Stomach smooth muscle (tissue), 2 donors: Measurements from ENCODE around the gene DNAH3.
A peak's percentile ranks its signal among the peaks of the same experiment; 100 is the strongest.
"Not testable (repeated sequence)": the region's sequence is repeated elsewhere in the genome, so short reads cannot be mapped to it uniquely, and the experiment has no call there.

Source experiments
- H3K27ac ChIP-seq: one replicate; pipeline ENCODE4 v1.7.0; 2013; ENCODE audit warnings: mild to moderate bottlenecking, low read length, inconsistent platforms
- H3K27me3 ChIP-seq, 2 donors: one replicate each; pipeline ENCODE4 v1.7.0; 2013; ENCODE audit warnings: low read length in 2 of 2; ENCODE audit not compliant: insufficient read depth in 2 of 2, control insufficient read depth in 1 of 2
- H3K36me3 ChIP-seq, 2 donors: one replicate each; pipeline ENCODE4 v1.7.0; 2013; ENCODE audit warnings: low read length in 2 of 2; ENCODE audit not compliant: control insufficient read depth in 2 of 2, insufficient read depth in 2 of 2
- H3K4me1 ChIP-seq: one replicate; pipeline ENCODE4 v1.7.0; 2013; ENCODE audit warnings: low read length; ENCODE audit not compliant: control insufficient read depth, insufficient read depth
- H3K4me3 ChIP-seq, 2 donors: one replicate each; pipeline ENCODE4 v1.7.0; 2013; ENCODE audit warnings: low read length in 2 of 2
- H3K9ac ChIP-seq, 2 donors: one replicate each; pipeline ENCODE4 v1.7.0; 2013; ENCODE audit warnings: low read length in 2 of 2, mild to moderate bottlenecking in 1 of 2
- H3K9me3 ChIP-seq, 2 donors: one replicate each; pipeline ENCODE4 v1.7.0; 2013; ENCODE audit warnings: low read length in 2 of 2; ENCODE audit not compliant: control insufficient read depth in 2 of 2
- donor health status: healthy.
- donor health status: Pancreatic carcinoma.

DNAH3 gene

DNA sequence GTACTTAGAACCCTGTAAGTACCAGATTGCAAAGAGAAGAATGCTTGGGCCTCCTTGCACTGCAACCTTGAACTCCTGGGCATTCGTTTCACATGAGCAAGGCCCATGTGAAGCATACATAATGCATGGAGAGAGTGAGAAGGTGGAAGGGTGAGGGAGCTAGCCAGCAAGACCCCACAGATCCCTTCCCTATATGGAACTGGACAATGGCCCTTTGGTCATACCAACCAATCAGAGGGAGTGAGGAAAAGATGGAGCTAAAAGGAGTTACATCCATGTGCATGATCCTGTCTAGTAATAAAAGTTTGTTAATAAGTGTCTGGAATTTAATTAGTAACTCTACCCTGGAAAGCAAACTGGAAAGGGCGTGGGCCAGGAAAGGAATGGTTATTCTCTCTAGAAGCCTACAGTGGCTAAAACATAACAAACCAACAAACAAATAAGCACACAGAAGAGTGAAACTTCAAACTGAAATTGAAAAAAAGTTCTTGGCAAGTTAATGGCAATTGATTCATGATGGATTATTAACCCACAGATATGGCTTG is 29.6 kb downstream of the DNAH3 start:
- no peaks in the 10 kb centered on the region for H3K27me3 ChIP-seq
- no peak overlapping the region for H3K4me3 ChIP-seq
- no peak overlapping the region for H3K9ac ChIP-seq
- H3K4me1 ChIP-seq, result no peaks in the 10 kb centered on the region
- no peak overlapping the region for H3K27ac ChIP-seq
- H3K9me3 ChIP-seq, result no peaks in the 10 kb centered on the region
- no peaks in the 10 kb centered on the region for H3K36me3 ChIP-seq

GRCh38 chr16:21117567-21117966 is 33.1 kb downstream of the DNAH3 start:
- Histone ChIP-seq H3K9ac (no peak overlapping the region), H3K4me1 (no peaks in the 10 kb centered on the region), H3K36me3 (no peaks in the 10 kb centered on the region), H3K27me3 (no peaks in the 10 kb centered on the region), H3K4me3 (no peak overlapping the region), H3K9me3 (no peaks in the 10 kb centered on the region), H3K27ac (no peak overlapping the region)

GRCh38 chr16:21116148-21116693 is 34.4 kb downstream of the DNAH3 start:
- Histone ChIP-seq H3K27me3 (no peaks in the 10 kb centered on the region), H3K4me3 (peak overlapping the region in 1 of 2 donors; percentile 8), H3K36me3 (no peaks in the 10 kb centered on the region), H3K4me1 (no peaks in the 10 kb centered on the region), H3K9me3 (no peaks in the 10 kb centered on the region), H3K27ac (no peak overlapping the region), H3K9ac (no peak overlapping the region)

DNA sequence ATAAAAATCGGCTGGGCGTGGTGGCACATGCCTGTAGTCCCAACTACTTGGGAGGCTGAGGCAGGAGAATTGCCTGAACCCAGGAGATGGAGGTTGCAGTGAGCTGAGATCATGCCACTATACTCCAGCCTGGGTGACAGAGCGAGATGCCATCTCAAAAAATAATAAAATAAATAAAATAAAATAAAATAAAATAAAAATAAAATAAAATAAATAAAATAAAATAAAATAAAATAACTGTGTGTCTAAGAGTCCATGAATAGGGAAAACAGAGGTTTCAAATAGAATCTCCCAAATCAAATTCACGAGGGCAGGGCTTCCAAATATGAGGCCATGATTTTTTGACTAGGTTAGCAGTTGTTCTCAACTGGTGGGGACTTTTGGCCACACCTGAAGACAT is 35.1 kb downstream of the DNAH3 start:
- H3K9me3 ChIP-seq, H3K9ac ChIP-seq, H3K4me3 ChIP-seq, H3K27ac ChIP-seq, H3K27me3 ChIP-seq, H3K4me1 ChIP-seq, H3K36me3 ChIP-seq: not testable (repeated sequence)

DNA sequence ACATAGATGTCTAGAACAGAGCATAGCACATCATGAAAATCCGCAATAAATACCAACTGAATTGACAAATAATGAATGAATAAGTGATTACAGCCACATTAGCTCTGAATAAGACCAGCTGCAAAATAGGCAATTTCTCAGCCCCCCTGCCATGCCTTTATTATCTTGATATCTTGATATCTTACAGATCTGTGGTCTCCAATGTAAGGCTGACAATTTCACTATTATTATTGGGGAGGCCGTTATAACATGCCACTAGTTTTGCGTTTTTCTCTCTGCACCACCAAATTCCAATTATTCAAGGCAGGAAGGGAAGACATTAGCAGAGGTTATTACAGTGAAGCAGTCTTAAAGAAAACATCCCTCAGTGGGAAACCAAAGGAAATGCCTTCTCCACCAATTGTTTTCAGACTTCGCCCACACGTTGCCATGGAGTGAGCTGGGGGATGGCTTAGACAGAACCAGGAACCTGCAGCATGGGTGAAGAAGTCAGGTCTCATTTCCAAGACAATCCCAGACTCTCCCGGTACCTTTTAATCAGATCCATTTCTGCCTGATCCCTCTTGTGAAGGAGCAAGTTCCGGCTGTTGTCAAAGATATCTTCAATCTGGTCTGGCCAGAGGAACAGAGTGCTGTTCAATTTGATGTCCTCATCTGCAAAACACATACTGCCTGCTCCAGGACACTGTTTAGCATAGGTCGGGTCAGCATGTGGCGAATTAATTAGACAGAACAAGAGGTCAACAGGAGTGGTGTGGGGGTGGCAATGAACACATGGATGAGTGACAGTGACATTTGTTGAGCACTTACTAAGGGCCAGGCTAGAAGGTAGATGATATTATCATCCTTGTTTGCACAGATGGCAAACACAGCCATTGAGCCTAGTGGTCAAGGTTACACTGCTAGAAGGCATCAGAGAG is 46.4 kb downstream of the DNAH3 start:
- H3K36me3 ChIP-seq, result no peaks in the 10 kb centered on the region
- H3K4me1 ChIP-seq, result no peaks in the 10 kb centered on the region
- no peaks in the 10 kb centered on the region for H3K27me3 ChIP-seq
- H3K9me3 ChIP-seq, result no peaks in the 10 kb centered on the region
- H3K27ac ChIP-seq, result no peak overlapping the region
- no peak overlapping the region for H3K4me3 ChIP-seq
- H3K9ac ChIP-seq, result no peak overlapping the region

DNA sequence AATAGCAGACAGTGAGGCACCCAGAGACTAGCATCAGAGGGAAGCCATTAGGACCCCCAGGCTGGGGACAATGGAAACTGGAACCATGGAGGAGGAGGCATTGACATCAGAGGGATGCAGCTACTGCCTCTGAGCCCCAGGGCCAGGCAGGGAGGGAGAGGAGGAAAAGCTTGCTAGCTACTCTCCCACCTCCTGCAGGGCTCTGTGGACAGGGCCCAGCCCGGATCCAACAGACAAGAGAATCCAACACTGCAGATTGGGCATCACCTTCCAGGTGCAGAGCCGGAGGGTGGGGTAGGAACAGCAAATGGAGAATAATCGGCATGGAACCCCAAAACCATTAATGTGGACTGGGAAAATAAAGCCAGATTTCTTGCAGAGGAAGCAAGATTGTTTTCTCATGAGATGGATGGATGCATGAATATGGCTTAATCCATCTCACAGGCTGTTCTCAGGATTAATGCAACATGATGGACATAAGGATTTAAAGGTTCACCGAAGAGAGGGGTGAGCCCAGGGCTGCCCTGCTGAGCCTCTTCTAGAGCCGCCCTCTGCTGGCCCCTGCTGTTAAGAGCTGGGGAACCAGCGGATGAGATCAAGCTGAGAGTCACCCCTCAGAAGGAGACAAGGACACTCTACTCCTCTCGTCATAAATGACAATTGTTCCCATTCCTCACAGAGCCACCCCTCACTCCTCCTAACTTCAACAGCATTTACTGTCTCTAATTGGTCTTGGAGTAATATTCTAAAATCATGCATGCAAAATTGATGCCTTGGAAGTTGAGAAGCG is 48.8 kb downstream of the DNAH3 start:
- H3K4me3 ChIP-seq, result no peak overlapping the region
- H3K27me3 ChIP-seq, result no peaks in the 10 kb centered on the region
- no peaks in the 10 kb centered on the region for H3K36me3 ChIP-seq
- H3K27ac ChIP-seq, result no peak overlapping the region
- no peaks in the 10 kb centered on the region for H3K9me3 ChIP-seq
- H3K9ac ChIP-seq, result no peak overlapping the region
- H3K4me1 ChIP-seq, result no peaks in the 10 kb centered on the region

DNA sequence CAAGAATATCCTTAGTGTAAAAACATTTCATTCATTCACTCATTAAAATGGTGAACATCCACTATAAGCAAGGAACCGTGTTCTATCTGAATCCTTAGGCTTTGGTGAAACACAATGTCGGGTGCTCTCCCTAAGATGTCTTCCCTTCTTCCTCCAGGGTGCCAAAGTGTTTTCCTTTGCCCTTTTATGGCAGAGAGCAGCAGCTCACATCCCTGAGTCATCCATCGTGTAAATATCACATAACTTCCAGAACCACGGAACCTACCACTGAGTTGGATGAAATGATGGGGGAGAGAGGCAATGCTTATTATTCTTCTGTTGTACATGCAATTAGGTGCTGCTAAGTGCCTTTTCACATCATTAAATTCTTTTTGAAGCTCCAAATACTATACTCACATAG is 50.2 kb downstream of the DNAH3 start:
- Histone ChIP-seq H3K9ac (no peak overlapping the region), H3K4me3 (no peak overlapping the region), H3K9me3 (no peaks in the 10 kb centered on the region), H3K27me3 (no peaks in the 10 kb centered on the region), H3K36me3 (no peaks in the 10 kb centered on the region), H3K27ac (no peak overlapping the region), H3K4me1 (no peaks in the 10 kb centered on the region)

DNA sequence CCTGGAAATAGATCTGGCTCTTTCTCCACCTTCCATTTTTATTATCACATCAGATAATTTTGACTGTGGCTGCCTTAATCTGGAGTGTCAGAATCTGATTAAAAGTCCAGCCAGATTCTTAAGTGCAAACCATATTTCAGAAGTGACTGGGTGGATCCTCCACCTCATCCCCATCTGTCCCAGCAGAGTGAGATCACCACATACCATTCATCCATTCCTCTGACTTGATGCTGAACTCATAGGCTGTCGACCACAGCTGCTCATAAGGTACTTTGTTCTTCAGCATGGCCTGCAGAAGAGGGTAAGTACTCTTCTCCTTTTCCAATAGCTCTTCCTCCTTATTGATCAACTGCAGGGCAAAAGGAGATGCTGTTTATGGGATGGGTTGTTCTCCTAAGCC is 53.5 kb downstream of the DNAH3 start:
- H3K4me3 ChIP-seq, result no peak overlapping the region
- no peaks in the 10 kb centered on the region for H3K27me3 ChIP-seq
- no peaks in the 10 kb centered on the region for H3K36me3 ChIP-seq
- no peaks in the 10 kb centered on the region for H3K9me3 ChIP-seq
- no peak overlapping the region for H3K27ac ChIP-seq
- H3K4me1 ChIP-seq, result no peaks in the 10 kb centered on the region
- H3K9ac ChIP-seq, result no peak overlapping the region

GRCh38 chr16:21094719-21095118 is 55.9 kb downstream of the DNAH3 start:
- not testable (repeated sequence) for H3K27ac ChIP-seq, H3K27me3 ChIP-seq, H3K4me1 ChIP-seq, H3K9ac ChIP-seq, H3K4me3 ChIP-seq, H3K9me3 ChIP-seq, H3K36me3 ChIP-seq

GRCh38 chr16:21092951-21093350 is 57.7 kb downstream of the DNAH3 start:
- H3K36me3 ChIP-seq, result no peaks in the 10 kb centered on the region
- H3K9ac ChIP-seq, result no peak overlapping the region
- H3K9me3 ChIP-seq, result no peaks in the 10 kb centered on the region
- H3K4me3 ChIP-seq, result no peak overlapping the region
- no peak overlapping the region for H3K27ac ChIP-seq
- no peaks in the 10 kb centered on the region for H3K4me1 ChIP-seq
- H3K27me3 ChIP-seq, result no peaks in the 10 kb centered on the region
